Measurements from ENCODE around the gene GRIPAP1. TPM values are rescaled to one million over a fixed set of nuclear protein-coding genes. Genes with fewer than 3 reads are reported as not detected.
"Not testable (repeated sequence)": the region's sequence is repeated elsewhere in the genome, so short reads cannot be mapped to it uniquely, and the experiment has no call there.

GRIPAP1 gene
- total RNA-seq, 1 donor from 2014 or later, result 24.6 TPM

DNA sequence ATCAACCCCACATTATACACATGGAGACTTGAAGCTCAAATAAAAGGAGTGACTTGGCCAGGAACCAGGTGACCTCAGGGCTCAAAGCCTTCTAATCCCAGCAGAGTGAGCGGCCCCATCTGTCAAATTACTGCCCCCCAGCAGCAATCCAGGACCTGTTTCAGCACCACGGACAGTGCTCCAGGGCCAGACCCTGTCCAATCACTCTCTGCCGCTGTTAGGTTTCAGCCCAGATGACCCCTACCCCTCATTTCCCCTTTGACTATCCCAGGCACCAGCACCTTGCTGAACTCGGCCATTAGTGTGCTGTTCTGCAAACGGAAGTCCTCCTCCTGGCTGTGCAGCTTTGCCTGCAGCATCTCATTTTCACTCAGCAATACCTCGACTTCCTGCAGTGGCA lies 5.1 kb downstream of the GRIPAP1 start:
- no peak for DNase-seq (ENCODE audit: low read depth)
- TF ChIP-seq CTCF (conservative IDR thresholded peaks at IDR 0.05; ENCODE audit: low read depth, low read length), result no peak
- H3K4me3 ChIP-seq (ENCODE audit: low read depth, low read length), result no peak overlapping the region

GRCh38 chrX:48992341-48992740 lies 9.7 kb downstream of the GRIPAP1 start:
- TF ChIP-seq CTCF (conservative IDR thresholded peaks at IDR 0.05; ENCODE audit: low read depth, low read length), result no peak
- no peak for DNase-seq (ENCODE audit: low read depth)
- H3K4me3 ChIP-seq (ENCODE audit: low read depth, low read length), result no peak overlapping the region

GRCh38 chrX:48989483-48989882 lies 12.6 kb downstream of the GRIPAP1 start:
- TF ChIP-seq CTCF (conservative IDR thresholded peaks at IDR 0.05; ENCODE audit: low read depth, low read length), result no peak
- no peak overlapping the region for H3K4me3 ChIP-seq (ENCODE audit: low read depth, low read length)

DNA sequence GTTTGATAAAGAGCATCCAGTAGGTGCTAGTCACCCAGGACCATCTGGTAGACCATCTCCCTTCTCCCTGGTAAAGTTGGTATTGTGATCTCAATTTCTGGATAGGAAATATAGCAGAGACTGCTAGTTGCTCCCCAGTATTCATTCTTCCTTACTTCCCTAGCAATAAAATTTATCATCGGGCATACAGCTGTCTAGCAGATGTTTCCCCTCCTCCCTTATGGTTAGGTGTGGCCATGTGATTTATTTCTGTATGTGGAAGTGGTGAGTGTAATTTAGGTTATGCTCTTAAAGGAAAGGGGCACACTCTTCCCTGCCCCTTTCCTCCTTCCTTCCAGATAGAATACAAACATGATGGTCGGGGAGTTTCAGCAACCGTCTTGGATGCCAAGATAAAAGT lies 18.2 kb downstream of the GRIPAP1 start:
- H3K4me3 ChIP-seq (ENCODE audit: low read depth, low read length), result no peak overlapping the region
- DNase-seq (ENCODE audit: low read depth), result no peak
- no peak for TF ChIP-seq CTCF (conservative IDR thresholded peaks at IDR 0.05; ENCODE audit: low read depth, low read length)

More at GRCh38 chrX:48989483-48989882, 12.6 kb downstream of the GRIPAP1 start:
- no peak for DNase-seq (ENCODE audit: low read depth)

DNA sequence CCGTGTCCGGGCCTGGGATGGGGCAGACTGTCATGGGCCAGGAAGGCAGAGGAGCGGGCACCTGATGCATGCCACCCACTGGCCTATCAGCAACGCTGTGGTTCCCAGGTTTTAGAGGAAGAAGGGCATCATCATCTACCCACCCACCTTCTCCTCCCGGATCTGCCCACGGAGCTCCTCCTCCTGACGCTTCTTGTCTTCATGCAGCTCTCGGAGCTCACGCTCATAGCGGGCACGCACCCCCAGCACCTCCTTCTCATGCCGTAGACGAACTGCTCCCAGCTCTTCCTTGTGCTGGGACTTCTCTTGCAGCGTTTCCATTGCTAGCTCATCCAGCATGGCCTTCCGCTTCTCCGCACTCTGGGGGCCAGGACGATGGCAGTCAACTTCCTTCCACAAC lies 19.0 kb downstream of the GRIPAP1 start:
- H3K4me3 ChIP-seq (ENCODE audit: low read depth, low read length), result no peak overlapping the region
- TF ChIP-seq CTCF (conservative IDR thresholded peaks at IDR 0.05; ENCODE audit: low read depth, low read length), result no peak
- no peak for DNase-seq (ENCODE audit: low read depth)

DNA sequence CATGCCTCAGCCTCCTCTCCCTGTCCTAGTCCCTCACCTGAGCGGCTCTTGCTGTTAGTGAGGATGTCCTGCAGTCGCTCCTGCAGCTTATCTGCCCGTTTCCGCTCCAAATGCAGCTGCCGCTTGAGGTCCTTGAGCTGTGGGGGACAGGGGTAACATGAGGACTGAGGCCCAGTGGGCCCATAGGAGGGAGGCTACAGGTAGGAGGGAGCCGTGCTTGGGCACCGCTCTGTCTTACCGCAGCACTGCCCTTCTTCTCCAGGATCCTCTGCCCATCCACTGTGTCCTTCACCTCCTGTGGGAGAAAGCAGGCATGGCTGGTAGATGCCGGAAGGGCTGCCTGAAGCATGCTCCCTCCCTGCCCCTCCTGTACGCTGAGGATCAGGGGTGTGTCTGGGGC lies 20.9 kb downstream of the GRIPAP1 start:
- TF ChIP-seq CTCF (conservative IDR thresholded peaks at IDR 0.05; ENCODE audit: low read depth, low read length), result no peak
- no peak overlapping the region for H3K4me3 ChIP-seq (ENCODE audit: low read depth, low read length)
- DNase-seq (ENCODE audit: low read depth), result no peak

- DNase-seq (ENCODE audit: low read depth); H3K4me3 ChIP-seq (ENCODE audit: low read depth, low read length): not testable (repeated sequence)
These were observed 21.7 kb downstream of the GRIPAP1 start for GRCh38 chrX:48980341-48980740.

GRCh38 chrX:48978226-48978625 lies 23.8 kb downstream of the GRIPAP1 start:
- no peak overlapping the region for H3K4me3 ChIP-seq (ENCODE audit: low read depth, low read length)
- no peak for DNase-seq (ENCODE audit: low read depth)
- TF ChIP-seq CTCF (conservative IDR thresholded peaks at IDR 0.05; ENCODE audit: low read depth, low read length), result no peak

Measured in epithelial cell of proximal tubule (primary cell).